22Rv1 (cell line): Measurements from ENCODE around the gene SHISA8.

Experiments used
- ZFX ChIP-seq: fragments of 450-650 bp; IDR thresholded peaks from 2 replicates; pipeline ENCODE4 v1.6.1; 2017; ENCODE audit warnings: antibody characterized with exemption, borderline replicate concordance
- TF ChIP-seq, protein P1 (sequence below): fragments of 450-650 bp; IDR thresholded peaks from 2 replicates; pipeline ENCODE4 v1.5.1; 2017; ENCODE audit warnings: mild to moderate bottlenecking

GRCh38 chr22:41928593-41929417, 13.9 kb upstream of the SHISA8 start:
- TF ChIP-seq, protein P1, sequence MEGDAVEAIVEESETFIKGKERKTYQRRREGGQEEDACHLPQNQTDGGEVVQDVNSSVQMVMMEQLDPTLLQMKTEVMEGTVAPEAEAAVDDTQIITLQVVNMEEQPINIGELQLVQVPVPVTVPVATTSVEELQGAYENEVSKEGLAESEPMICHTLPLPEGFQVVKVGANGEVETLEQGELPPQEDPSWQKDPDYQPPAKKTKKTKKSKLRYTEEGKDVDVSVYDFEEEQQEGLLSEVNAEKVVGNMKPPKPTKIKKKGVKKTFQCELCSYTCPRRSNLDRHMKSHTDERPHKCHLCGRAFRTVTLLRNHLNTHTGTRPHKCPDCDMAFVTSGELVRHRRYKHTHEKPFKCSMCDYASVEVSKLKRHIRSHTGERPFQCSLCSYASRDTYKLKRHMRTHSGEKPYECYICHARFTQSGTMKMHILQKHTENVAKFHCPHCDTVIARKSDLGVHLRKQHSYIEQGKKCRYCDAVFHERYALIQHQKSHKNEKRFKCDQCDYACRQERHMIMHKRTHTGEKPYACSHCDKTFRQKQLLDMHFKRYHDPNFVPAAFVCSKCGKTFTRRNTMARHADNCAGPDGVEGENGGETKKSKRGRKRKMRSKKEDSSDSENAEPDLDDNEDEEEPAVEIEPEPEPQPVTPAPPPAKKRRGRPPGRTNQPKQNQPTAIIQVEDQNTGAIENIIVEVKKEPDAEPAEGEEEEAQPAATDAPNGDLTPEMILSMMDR = no peak
- no peak for TF ChIP-seq ZFX
